WTC11 (cell line): ENCODE results near the gene IL18BP. TPM values are rescaled to one million over a fixed set of nuclear protein-coding genes. Genes with fewer than 3 reads are reported as not detected.

Experiments
- ATAC-seq: fragments of 200-7000 bp; cut with Tn5 transposase; 2 replicates; pipeline ENCODE4 v1.10.0; 2021; ENCODE audit warnings: mild to moderate bottlenecking, moderate library complexity
- CTCF ChIA-PET: fragments of 300-600 bp; sonication (Branson Sonifier 250); formaldehyde crosslinking; loops from one replicate; lab custom pipeline; 2021; ENCODE audit warnings: antibody characterized with exemption; lab: Charles Lee
- POLR2A ChIA-PET: fragments of 350-600 bp; sonication (Branson Sonifier 250); formaldehyde crosslinking; loops from one replicate; lab custom pipeline; 2021; ENCODE audit warnings: antibody characterized with exemption; lab: Charles Lee
- DNase-seq: peaks from one replicate; pipeline ENCODE4 v3.0.0; 2021; ENCODE audit warnings: low spot score
- H3K27ac Mint-ChIP-seq: 2 replicates; pipeline ENCODE4 v1.8.0; 2021; ENCODE audit warnings: mixed read lengths
- H3K27me3 Mint-ChIP-seq: 2 replicates; pipeline ENCODE4 v1.8.0; 2021; ENCODE audit warnings: low read depth, mild to moderate bottlenecking, moderate library complexity, mixed read lengths
- H3K36me3 Mint-ChIP-seq: 2 replicates; pipeline ENCODE4 v1.8.0; 2021; ENCODE audit warnings: mixed read lengths
- H3K4me1 Mint-ChIP-seq: 2 replicates; pipeline ENCODE4 v1.8.0; 2022; ENCODE audit warnings: mixed read lengths
- H3K4me3 Mint-ChIP-seq: 2 replicates; pipeline ENCODE4 v1.8.0; 2021; ENCODE audit warnings: mild to moderate bottlenecking, moderate library complexity, mixed read lengths
- H3K9me3 Mint-ChIP-seq: 2 replicates; pipeline ENCODE4 v1.8.0; 2021; ENCODE audit warnings: mixed read lengths
- AR ChIP-seq: fragments of 250-450 bp; sonication (Bioruptor Pico); IDR thresholded peaks from 2 replicates; pipeline ENCODE4 v1.9.0; 2021; ENCODE audit warnings: mild to moderate bottlenecking
- CDX4 ChIP-seq: fragments of 250-450 bp; sonication (Bioruptor Pico); IDR thresholded peaks from 2 replicates; pipeline ENCODE4 v1.9.0; 2021; ENCODE audit warnings: moderate library complexity, mild to moderate bottlenecking, inconsistent platforms, borderline replicate concordance
- E2F4 ChIP-seq: sonication (generic); formaldehyde crosslinking; IDR thresholded peaks from 2 replicates; pipeline ENCODE4 v1.8.1; 2022; ENCODE audit warnings: low read depth, mild to moderate bottlenecking, moderate library complexity, missing genetic modification reagents, borderline replicate concordance
- ELF4 ChIP-seq: sonication (generic); formaldehyde crosslinking; IDR thresholded peaks from 2 replicates; pipeline ENCODE4 v1.8.1; 2022; ENCODE audit warnings: low read depth, mild to moderate bottlenecking, moderate library complexity, missing genetic modification reagents
- FOXP1 ChIP-seq: sonication (generic); formaldehyde crosslinking; IDR thresholded peaks from 2 replicates; pipeline ENCODE4 v1.8.0; 2022; ENCODE audit warnings: missing genetic modification reagents, mild to moderate bottlenecking, moderate library complexity, borderline replicate concordance
- FOXP4 ChIP-seq: sonication (generic); formaldehyde crosslinking; IDR thresholded peaks from 2 replicates; pipeline ENCODE4 v1.8.0; 2022; ENCODE audit warnings: mild to moderate bottlenecking, missing genetic modification reagents
- IRF1 ChIP-seq: sonication (generic); formaldehyde crosslinking; IDR thresholded peaks from 2 replicates; pipeline ENCODE4 v1.8.0; 2023; ENCODE audit warnings: missing genetic modification reagents
- MXD4 ChIP-seq: fragments of 250-450 bp; sonication (Bioruptor Pico); IDR thresholded peaks from 2 replicates; pipeline ENCODE4 v1.8.0; 2021; ENCODE audit warnings: mild to moderate bottlenecking, moderate library complexity, borderline replicate concordance
- NFYB ChIP-seq: sonication (generic); formaldehyde crosslinking; conservative IDR thresholded peaks from 2 replicates; pipeline ENCODE4 v1.8.0; 2022; ENCODE audit warnings: low read depth, missing genetic modification reagents
- RORB ChIP-seq: fragments of 250-450 bp; sonication (Bioruptor Pico); IDR thresholded peaks from 2 replicates; pipeline ENCODE4 v1.9.0; 2021; ENCODE audit warnings: mild to moderate bottlenecking
- SMAD3 ChIP-seq: sonication (generic); formaldehyde crosslinking; IDR thresholded peaks from 2 replicates; pipeline ENCODE4 v1.8.0; 2022; ENCODE audit warnings: missing genetic modification reagents, mild to moderate bottlenecking, borderline replicate concordance
- SMAD4 ChIP-seq: sonication (generic); formaldehyde crosslinking; IDR thresholded peaks from 2 replicates; pipeline ENCODE4 v1.8.0; 2022; ENCODE audit warnings: mild to moderate bottlenecking, missing genetic modification reagents
- SOX15 ChIP-seq: fragments of 250-450 bp; sonication (Bioruptor Pico); IDR thresholded peaks from 2 replicates; pipeline ENCODE4 v1.9.0; 2021; ENCODE audit warnings: mild to moderate bottlenecking
- TP53 ChIP-seq: sonication (generic); formaldehyde crosslinking; IDR thresholded peaks from 2 replicates; pipeline ENCODE4 v1.8.1; 2023; ENCODE audit warnings: mild to moderate bottlenecking, missing genetic modification reagents
- USF2 ChIP-seq: sonication (generic); formaldehyde crosslinking; IDR thresholded peaks from 2 replicates; pipeline ENCODE4 v1.8.1; 2023; ENCODE audit warnings: mild to moderate bottlenecking, missing genetic modification reagents, moderate library complexity
- ZNF219 ChIP-seq: sonication (generic); formaldehyde crosslinking; IDR thresholded peaks from 2 replicates; pipeline ENCODE4 v1.8.0; 2023; ENCODE audit warnings: missing genetic modification reagents, mild to moderate bottlenecking, borderline replicate concordance
- ZNF512 ChIP-seq: sonication (generic); formaldehyde crosslinking; IDR thresholded peaks from 2 replicates; pipeline ENCODE4 v1.8.1; 2022; ENCODE audit warnings: missing genetic modification reagents, borderline replicate concordance
- ZSCAN18 ChIP-seq: fragments of 250-450 bp; sonication (Bioruptor Pico); IDR thresholded peaks from 2 replicates; pipeline ENCODE4 v2.1.2; 2022; ENCODE audit warnings: mild to moderate bottlenecking, moderate library complexity
- total RNA-seq: library from RNA; stranded (reverse); gene quantifications from 3 replicates; pipeline ENCODE4 v1.2.3, GENCODE V29; 2021

The IL18BP gene
- total RNA-seq, 1 experiment from 2014 or later = 17.3 TPM

- TF ChIP-seq ZNF219 (CRISPR knock-in tag) (no peak), SMAD4 (CRISPR knock-in tag) (no peak), AR (no peak), MXD4 (no peak), ELF4 (CRISPR knock-in tag) (no peak), NFYB (CRISPR knock-in tag) (no peak), SMAD3 (CRISPR knock-in tag) (no peak), TP53 (CRISPR knock-in tag) (no peak), FOXP4 (CRISPR knock-in tag) (no peak), RORB (CRISPR knock-in tag) (no peak), CDX4 (CRISPR knock-in tag) (no peak), IRF1 (CRISPR knock-in tag) (no peak), SOX15 (CRISPR knock-in tag) (no peak), ZNF512 (CRISPR knock-in tag) (no peak), USF2 (no peak), ZSCAN18 (CRISPR knock-in tag) (no peak), E2F4 (CRISPR knock-in tag) (no peak), FOXP1 (CRISPR knock-in tag) (no peak)
- TF ChIP-seq, all 79 proteins: peak for 0
- no peaks in the 10 kb centered on the region; the same call in 1 of the 2 replicates for H3K27me3 Mint-ChIP-seq
- H3K36me3 Mint-ChIP-seq = peaks cover 13% of the 10 kb centered on the region
- POLR2A ChIA-PET = interaction anchor here (0.6 kb wide), 1 partner anchor 111 kb away, joined by 3 read pairs; the partner anchor contains the start of gene XNDC1N
- CTCF ChIA-PET = interaction anchor here (0.6 to 4.7 kb wide), 9 partner anchors 9 to 375 kb away, joined by 3 to 81 read pairs (median 4); no protein-coding TSS in a partner anchor
- DNase-seq (no peak), ATAC-seq (no peak)
- H3K4me1 Mint-ChIP-seq = peaks cover 25% of the 10 kb centered on the region
- no peak overlapping the region for H3K4me3 Mint-ChIP-seq
- no peaks in the 10 kb centered on the region for H3K9me3 Mint-ChIP-seq
- H3K27ac Mint-ChIP-seq = no peak overlapping the region
These were observed 40.5 kb downstream of the IL18BP start for GRCh38 chr11:72039031-72039855.
